Measurements from ENCODE around the gene ITGB2. TPM values are rescaled to one million over a fixed set of nuclear protein-coding genes. Genes with fewer than 3 reads are reported as not detected.

The ITGB2 gene
- total RNA-seq, 1 experiment from 2014 or later, result 24.8 TPM

GRCh38 chr21:44917446-44918106 is 3.1 kb downstream of the ITGB2 start:
- Mint-ChIP-seq H3K27me3 (ENCODE audit: insufficient read depth, unreplicated experiment) (no peaks in the 10 kb centered on the region), H3K27ac (ENCODE audit: low read depth, unreplicated experiment) (peak overlapping the region; percentile 12), H3K4me1 (ENCODE audit: insufficient read depth, unreplicated experiment) (peaks cover 30% of the 10 kb centered on the region), H3K9me3 (ENCODE audit: unreplicated experiment) (no peaks in the 10 kb centered on the region), H3K4me3 (ENCODE audit: unreplicated experiment) (peak overlapping the region; percentile 24), H3K36me3 (ENCODE audit: insufficient read depth, unreplicated experiment) (peaks cover 7% of the 10 kb centered on the region)
- intact Hi-C loops (cut with micrococcal nuclease), result no loop called here
- no peak for TF ChIP-seq CTCF (IDR thresholded peaks at IDR 0.05; ENCODE audit: unreplicated experiment)
- ChIA-PET CTCF (interaction anchor here (0.6 to 1.4 kb wide), 5 partner anchors 8 to 114 kb away, joined by 3 to 8 read pairs (median 4); no protein-coding TSS in a partner anchor), POLR2A (interaction anchor here (1.1 to 3.5 kb wide), 9 partner anchors 9 to 213 kb away, joined by 3 to 26 read pairs (median 7); partner anchors contain the start of genes PTTG1IP and UBE2G2)
- no peak for DNase-seq (ENCODE audit: unreplicated experiment)
- no TSS peak for BruUV-seq (replicated peaks)

GRCh38 chr21:44916965-44917364 is 3.7 kb downstream of the ITGB2 start:
- peak; percentile 91 for DNase-seq (ENCODE audit: unreplicated experiment)
- H3K4me3 Mint-ChIP-seq (ENCODE audit: unreplicated experiment), result peak overlapping the region; percentile 24
- no peaks in the 10 kb centered on the region for H3K27me3 Mint-ChIP-seq (ENCODE audit: insufficient read depth, unreplicated experiment)
- intact Hi-C loops (cut with micrococcal nuclease), result no loop called here
- H3K4me1 Mint-ChIP-seq (ENCODE audit: insufficient read depth, unreplicated experiment), result peaks cover 33% of the 10 kb centered on the region
- H3K9me3 Mint-ChIP-seq (ENCODE audit: unreplicated experiment), result no peaks in the 10 kb centered on the region
- peaks cover 7% of the 10 kb centered on the region for H3K36me3 Mint-ChIP-seq (ENCODE audit: insufficient read depth, unreplicated experiment)
- TF ChIP-seq CTCF (IDR thresholded peaks at IDR 0.05; ENCODE audit: unreplicated experiment), result no peak
- ChIA-PET POLR2A (interaction anchor here (1.1 to 3.5 kb wide), 10 partner anchors 9 to 214 kb away, joined by 3 to 26 read pairs (median 6); partner anchors contain the start of genes PTTG1IP and UBE2G2), CTCF (interaction anchor here (0.5 to 1.4 kb wide), 10 partner anchors 8 to 117 kb away, joined by 3 to 8 read pairs (median 4); no protein-coding TSS in a partner anchor)
- BruUV-seq (replicated peaks), result no TSS peak
- peak overlapping the region; percentile 12 for H3K27ac Mint-ChIP-seq (ENCODE audit: low read depth, unreplicated experiment)

- no peaks in the 10 kb centered on the region for H3K27me3 Mint-ChIP-seq (ENCODE audit: insufficient read depth, unreplicated experiment)
- no peak for TF ChIP-seq CTCF (IDR thresholded peaks at IDR 0.05; ENCODE audit: unreplicated experiment)
- peaks cover 44% of the 10 kb centered on the region for H3K4me1 Mint-ChIP-seq (ENCODE audit: insufficient read depth, unreplicated experiment)
- intact Hi-C loops (cut with micrococcal nuclease), result no loop called here
- H3K36me3 Mint-ChIP-seq (ENCODE audit: insufficient read depth, unreplicated experiment), result no peaks in the 10 kb centered on the region
- H3K27ac Mint-ChIP-seq (ENCODE audit: low read depth, unreplicated experiment), result peak overlapping the region; percentile 54
- no TSS peak for BruUV-seq (replicated peaks)
- CTCF ChIA-PET, result interaction anchor here (0.6 to 5.1 kb wide), 7 partner anchors 21 to 159 kb away, joined by 3 to 48 read pairs (median 4); partner anchors contain the start of gene UBE2G2
- POLR2A ChIA-PET, result interaction anchor here (0.8 to 2.1 kb wide), 4 partner anchors 12 to 43 kb away, joined by 3 to 8 read pairs (median 5); partner anchors contain the start of gene PTTG1IP
- peak overlapping the region; percentile 12 for H3K4me3 Mint-ChIP-seq (ENCODE audit: unreplicated experiment)
- H3K9me3 Mint-ChIP-seq (ENCODE audit: unreplicated experiment), result no peaks in the 10 kb centered on the region
- DNase-seq (ENCODE audit: unreplicated experiment), result no peak
Observed at GRCh38 chr21:44914176-44914874, 6.4 kb downstream of the ITGB2 start.

Data from MCF 10A (cell line).